Measurements from ENCODE around the gene GCAT.

The GCAT gene

GRCh38 chr22:37848587-37849088 lies 40.9 kb downstream of the GCAT start:
- DNase-seq: no peak

DNA sequence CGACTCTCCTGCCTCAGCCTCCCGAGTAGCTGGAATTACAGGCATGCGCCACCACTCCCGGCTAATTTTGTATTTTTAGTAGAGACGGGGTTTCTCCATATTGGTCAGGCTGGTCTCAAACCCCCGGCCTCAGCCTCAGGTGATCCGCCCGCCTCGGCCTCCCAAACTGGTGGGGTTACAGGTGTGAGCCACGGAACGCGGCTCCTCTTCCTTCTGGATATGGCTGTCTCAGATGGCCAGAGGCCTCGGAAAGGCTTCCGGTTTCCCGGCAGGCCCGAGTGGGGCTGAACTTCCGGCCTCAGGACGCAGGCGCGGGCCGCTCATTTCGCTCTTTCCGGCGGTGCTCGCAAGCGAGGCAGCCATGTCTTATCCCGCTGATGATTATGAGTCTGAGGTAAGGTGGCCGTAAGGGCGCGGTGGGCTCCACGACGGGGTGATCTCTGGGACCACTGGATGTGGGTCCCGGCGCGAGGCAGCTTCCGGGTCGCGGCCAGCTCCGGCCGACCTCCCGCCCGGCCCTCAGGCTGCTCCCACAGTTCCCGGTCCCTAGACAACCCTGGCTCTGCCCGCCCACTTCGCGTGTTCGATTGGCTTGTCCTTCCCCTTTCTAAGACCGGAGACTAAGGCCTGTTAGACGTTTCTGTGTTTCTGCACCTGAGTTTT lies 41.5 kb downstream of the GCAT start, which contains the start of gene EIF3L:
TSS of gene EIF3L (plus strand) at position 331 of the 663 bp plus-strand sequence. CDS start at position 362, 31 bp downstream.
- DNase-seq: peak; percentile 45

DNA sequence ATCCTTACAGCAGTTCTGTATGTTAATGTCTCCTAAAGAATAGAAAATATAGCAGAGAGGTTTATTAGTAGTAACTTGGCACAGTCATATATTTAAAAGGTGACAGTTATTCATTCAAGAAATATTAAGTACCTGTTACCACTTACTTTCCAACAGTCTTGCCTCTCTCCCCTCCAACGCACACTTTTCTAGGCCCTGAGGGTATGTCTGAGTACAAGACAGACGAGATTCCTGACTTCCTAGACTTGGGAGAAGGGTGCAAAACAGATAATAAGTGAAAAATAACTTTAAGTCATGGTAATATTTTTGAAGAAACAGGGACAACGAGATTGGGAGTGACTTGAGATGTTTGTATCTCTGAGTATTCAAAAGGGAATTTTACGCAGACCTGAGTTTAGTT lies 43.1 kb downstream of the GCAT start:
- DNase-seq: no peak

DNA sequence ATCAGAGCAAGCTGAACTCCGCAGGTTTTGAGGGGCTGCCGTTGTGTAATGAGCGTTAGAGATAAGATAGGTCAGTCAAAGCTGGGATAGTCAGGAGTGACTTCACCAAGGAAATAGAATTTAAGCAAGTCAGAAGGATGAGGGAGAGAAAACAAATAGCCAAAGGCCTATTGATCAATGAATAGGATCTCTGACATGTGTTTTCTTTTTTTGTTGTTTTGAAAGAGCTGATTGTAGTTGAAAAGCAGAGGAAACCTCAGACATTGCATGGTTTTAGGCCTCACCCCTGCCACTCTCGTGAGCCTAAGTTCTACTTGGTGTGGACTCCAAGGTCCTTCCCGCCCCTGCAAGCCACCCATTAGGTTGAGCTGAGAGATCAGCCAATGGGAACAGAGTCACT lies 44.7 kb downstream of the GCAT start:
- no peak for DNase-seq

GRCh38 chr22:37854946-37855345 lies 47.2 kb downstream of the GCAT start:
- DNase-seq: no peak

- DNase-seq: no peak
Measured at GRCh38 chr22:37855462-37855861, 47.7 kb downstream of the GCAT start.

DNA sequence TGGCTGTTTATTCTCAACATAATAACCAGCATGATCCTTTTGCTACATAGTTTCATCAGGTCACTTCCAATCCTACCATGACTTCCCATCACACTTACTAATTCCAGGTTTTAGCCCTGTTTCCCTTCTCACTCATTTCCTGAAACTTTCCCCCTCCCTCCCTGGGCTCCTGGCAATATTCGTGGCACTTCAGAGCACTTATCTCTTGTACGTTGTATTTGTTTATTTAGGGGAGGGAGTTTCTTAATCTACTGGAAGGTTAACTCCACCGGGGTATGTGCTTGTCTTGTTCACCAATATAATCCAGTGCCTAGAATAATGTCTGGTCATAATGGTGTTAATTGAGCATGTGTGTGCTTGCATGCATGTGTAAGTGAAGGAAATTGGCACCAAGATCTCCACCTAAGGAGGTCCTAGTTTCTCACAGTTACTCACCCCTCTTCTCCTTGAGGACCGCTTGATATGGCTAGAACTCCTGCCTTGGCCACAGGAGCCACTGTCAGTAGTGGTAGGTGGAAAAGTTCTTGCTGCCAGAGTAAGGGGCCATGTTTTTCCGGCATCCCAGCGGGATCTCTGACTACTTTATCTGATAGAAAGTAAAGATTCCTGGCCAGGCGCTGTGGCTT lies 53.2 kb downstream of the GCAT start:
- no peak for DNase-seq

GRCh38 chr22:37862570-37863325 lies 55.0 kb downstream of the GCAT start:
- DNase-seq: no peak

- DNase-seq: no peak
Measured at GRCh38 chr22:37865510-37865909, 57.8 kb downstream of the GCAT start.
